ENCODE data around the gene MACROD2.

DNA sequence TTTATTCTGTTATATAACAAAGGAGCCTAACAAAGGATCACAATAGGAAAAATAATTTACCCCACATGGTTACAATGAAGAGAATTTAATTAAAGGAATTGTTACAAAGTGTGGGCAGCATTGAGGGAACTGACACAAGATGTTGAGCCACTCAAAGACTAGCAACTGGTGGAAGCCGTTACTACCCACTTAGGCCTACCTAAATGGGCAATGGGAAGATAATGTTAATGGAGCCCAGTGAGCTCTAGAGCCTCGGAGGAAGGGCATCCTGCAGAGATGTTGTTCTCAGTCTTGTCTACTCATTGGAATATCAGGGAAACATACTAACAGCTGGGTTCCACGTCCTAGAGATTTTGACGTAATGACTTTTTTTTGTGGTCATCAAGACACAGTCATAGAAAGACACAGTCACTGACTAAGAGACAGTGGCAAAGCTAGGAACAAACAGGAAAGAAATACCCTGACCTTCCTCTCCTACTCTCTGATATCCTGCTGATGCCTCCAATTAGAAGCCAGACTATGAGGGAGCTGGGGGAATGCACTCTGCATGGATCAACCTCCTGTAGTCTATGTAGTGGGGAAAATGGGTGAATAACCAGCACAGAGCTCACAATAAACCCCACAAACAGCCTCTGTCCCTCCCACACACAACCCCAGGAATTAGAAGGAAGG lies 865.8 kb downstream of the MACROD2 start:
- TF ChIP-seq POU6F1 (CRISPR knock-in tag; IDR thresholded peaks at IDR 0.05; ENCODE audit: borderline replicate concordance, low read depth) = no peak
- TF ChIP-seq SNAI2 (CRISPR knock-in tag; IDR thresholded peaks at IDR 0.05) = no peak
- TF ChIP-seq, protein P1, sequence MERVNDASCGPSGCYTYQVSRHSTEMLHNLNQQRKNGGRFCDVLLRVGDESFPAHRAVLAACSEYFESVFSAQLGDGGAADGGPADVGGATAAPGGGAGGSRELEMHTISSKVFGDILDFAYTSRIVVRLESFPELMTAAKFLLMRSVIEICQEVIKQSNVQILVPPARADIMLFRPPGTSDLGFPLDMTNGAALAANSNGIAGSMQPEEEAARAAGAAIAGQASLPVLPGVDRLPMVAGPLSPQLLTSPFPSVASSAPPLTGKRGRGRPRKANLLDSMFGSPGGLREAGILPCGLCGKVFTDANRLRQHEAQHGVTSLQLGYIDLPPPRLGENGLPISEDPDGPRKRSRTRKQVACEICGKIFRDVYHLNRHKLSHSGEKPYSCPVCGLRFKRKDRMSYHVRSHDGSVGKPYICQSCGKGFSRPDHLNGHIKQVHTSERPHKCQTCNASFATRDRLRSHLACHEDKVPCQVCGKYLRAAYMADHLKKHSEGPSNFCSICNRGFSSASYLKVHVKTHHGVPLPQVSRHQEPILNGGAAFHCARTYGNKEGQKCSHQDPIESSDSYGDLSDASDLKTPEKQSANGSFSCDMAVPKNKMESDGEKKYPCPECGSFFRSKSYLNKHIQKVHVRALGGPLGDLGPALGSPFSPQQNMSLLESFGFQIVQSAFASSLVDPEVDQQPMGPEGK (CRISPR knock-in tag; IDR thresholded peaks at IDR 0.05; ENCODE audit: borderline replicate concordance) = no peak
- no peak for TF ChIP-seq ZFP30 (CRISPR knock-in tag; IDR thresholded peaks at IDR 0.05)
- no peak for TF ChIP-seq ZNF70 (CRISPR knock-in tag; IDR thresholded peaks at IDR 0.05)
- TF ChIP-seq GLIS3 (CRISPR knock-in tag; IDR thresholded peaks at IDR 0.05) = no peak
- TF ChIP-seq ZC3H10 (CRISPR knock-in tag; IDR thresholded peaks at IDR 0.05) = no peak
- no peak for TF ChIP-seq ZFP3 (CRISPR knock-in tag; IDR thresholded peaks at IDR 0.05)
- TF ChIP-seq, protein P2, sequence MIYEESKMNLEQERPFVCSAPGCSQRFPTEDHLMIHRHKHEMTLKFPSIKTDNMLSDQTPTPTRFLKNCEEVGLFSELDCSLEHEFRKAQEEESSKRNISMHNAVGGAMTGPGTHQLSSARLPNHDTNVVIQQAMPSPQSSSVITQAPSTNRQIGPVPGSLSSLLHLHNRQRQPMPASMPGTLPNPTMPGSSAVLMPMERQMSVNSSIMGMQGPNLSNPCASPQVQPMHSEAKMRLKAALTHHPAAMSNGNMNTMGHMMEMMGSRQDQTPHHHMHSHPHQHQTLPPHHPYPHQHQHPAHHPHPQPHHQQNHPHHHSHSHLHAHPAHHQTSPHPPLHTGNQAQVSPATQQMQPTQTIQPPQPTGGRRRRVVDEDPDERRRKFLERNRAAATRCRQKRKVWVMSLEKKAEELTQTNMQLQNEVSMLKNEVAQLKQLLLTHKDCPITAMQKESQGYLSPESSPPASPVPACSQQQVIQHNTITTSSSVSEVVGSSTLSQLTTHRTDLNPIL (CRISPR knock-in tag; IDR thresholded peaks at IDR 0.05; ENCODE audit: low read depth) = no peak
- no peak for TF ChIP-seq ARNTL (CRISPR knock-in tag; IDR thresholded peaks at IDR 0.05; ENCODE audit: borderline replicate concordance, low read depth)
- TF ChIP-seq TOX (CRISPR knock-in tag; IDR thresholded peaks at IDR 0.05; ENCODE audit: borderline replicate concordance) = no peak
